Mesenchymal stem cell (in vitro differentiated cells and primary cell): ENCODE measurements around the gene NFATC3.
"Not testable (repeated sequence)": the region's sequence is repeated elsewhere in the genome, so short reads cannot be mapped to it uniquely, and the experiment has no call there.

ENCODE experiments used
- DNase-seq: peaks from one replicate; pipeline ENCODE4 v3.0.0-alpha.2; 2013
- H2AFZ ChIP-seq: one replicate; pipeline ENCODE4 v1.6.1; 2013; ENCODE audit warnings: low read depth, mild to moderate bottlenecking, control low read depth, inconsistent platforms, low read length, moderate library complexity
- H2AK5ac ChIP-seq: 2 replicates; pipeline ENCODE4 v1.6.1; 2013; ENCODE audit warnings: low read length, moderate library complexity, mild to moderate bottlenecking, inconsistent platforms; ENCODE audit not compliant: severe bottlenecking
- H2BK120ac ChIP-seq: one replicate; pipeline ENCODE4 v1.6.1; 2013; ENCODE audit warnings: low read depth, mild to moderate bottlenecking, inconsistent platforms, low read length, moderate library complexity
- H2BK12ac ChIP-seq, 2 experiments: one replicate each; pipeline ENCODE4 v1.6.1; 2013; ENCODE audit warnings: inconsistent platforms in 2 of 2, low read length in 2 of 2, mild to moderate bottlenecking in 2 of 2, moderate library complexity in 2 of 2, control low read depth in 1 of 2
- H2BK15ac ChIP-seq: one replicate; pipeline ENCODE4 v1.6.1; 2013; ENCODE audit warnings: mild to moderate bottlenecking, low read depth, inconsistent platforms; ENCODE audit not compliant: poor library complexity, severe bottlenecking
- H2BK5ac ChIP-seq: 2 replicates; pipeline ENCODE4 v1.6.1; 2013; ENCODE audit warnings: low read depth, mild to moderate bottlenecking, low read length, control low read depth, inconsistent platforms; ENCODE audit not compliant: poor library complexity, severe bottlenecking
- H3K14ac ChIP-seq, 2 experiments: one replicate each; pipeline ENCODE4 v1.6.1; 2013; ENCODE audit warnings: inconsistent platforms in 2 of 2, low read length in 2 of 2, control low read depth in 1 of 2, mild to moderate bottlenecking in 1 of 2, moderate library complexity in 1 of 2
- H3K18ac ChIP-seq, 2 experiments: one replicate each; pipeline ENCODE4 v1.6.1; 2013; ENCODE audit warnings: inconsistent platforms in 2 of 2, low read length in 2 of 2, control low read depth in 1 of 2, low read depth in 1 of 2, mild to moderate bottlenecking in 1 of 2
- H3K23ac ChIP-seq, 2 experiments: one replicate each; pipeline ENCODE4 v1.6.1; 2013; ENCODE audit warnings: inconsistent platforms in 2 of 2, low read length in 2 of 2, mild to moderate bottlenecking in 2 of 2, moderate library complexity in 2 of 2, control low read depth in 1 of 2
- H3K27ac ChIP-seq: 2 replicates; pipeline ENCODE4 v1.5.1; 2013; ENCODE audit warnings: mild to moderate bottlenecking, moderate library complexity, low read length, control low read depth, inconsistent platforms; ENCODE audit not compliant: poor library complexity, severe bottlenecking
- H3K27me3 ChIP-seq, 2 experiments: 2 replicates each; pipeline versions ENCODE4 v1.6.1 to v1.7.0; 2013; ENCODE audit warnings: low read length in 2 of 2, mild to moderate bottlenecking in 2 of 2, moderate library complexity in 2 of 2, control low read depth in 1 of 2, inconsistent platforms in 1 of 2; ENCODE audit not compliant: control insufficient read depth in 1 of 2, insufficient read depth in 1 of 2
- H3K36me3 ChIP-seq, 2 experiments: 2 replicates each; pipeline versions ENCODE4 v1.6.1 to v1.7.0; 2013; ENCODE audit warnings: low read length in 2 of 2, control low read depth in 1 of 2, inconsistent platforms in 1 of 2, low read depth in 1 of 2, mild to moderate bottlenecking in 1 of 2; ENCODE audit not compliant: insufficient read depth in 2 of 2, control insufficient read depth in 1 of 2
- H3K4ac ChIP-seq, 2 experiments: one replicate each; pipeline ENCODE4 v1.6.1; 2013; ENCODE audit warnings: inconsistent platforms in 2 of 2, low read length in 2 of 2, mild to moderate bottlenecking in 2 of 2, moderate library complexity in 2 of 2, control low read depth in 1 of 2, low read depth in 1 of 2
- H3K4me1 ChIP-seq: 2 replicates; pipeline ENCODE4 v1.6.1; 2013; ENCODE audit warnings: low read depth, low read length, control low read depth; ENCODE audit not compliant: control insufficient read depth, insufficient read depth
- H3K4me2 ChIP-seq: 2 replicates; pipeline ENCODE4 v1.6.1; 2013; ENCODE audit warnings: low read length, mild to moderate bottlenecking, inconsistent platforms; ENCODE audit not compliant: poor library complexity, severe bottlenecking
- H3K4me3 ChIP-seq, 2 experiments: 2 replicates each; pipeline versions ENCODE4 v1.5.1 to v1.7.0; 2013; ENCODE audit warnings: low read length in 2 of 2, mild to moderate bottlenecking in 2 of 2, control low read depth in 1 of 2, low read depth in 1 of 2; ENCODE audit not compliant: insufficient read depth in 1 of 2
- H3K79me1 ChIP-seq: replicated peaks from 2 replicates; pipeline ENCODE4 v1.6.1; 2013; ENCODE audit warnings: mild to moderate bottlenecking, control low read depth, low read length, inconsistent platforms; ENCODE audit not compliant: poor library complexity, severe bottlenecking
- H3K9ac ChIP-seq: 2 replicates; pipeline ENCODE4 v1.7.0; 2013; ENCODE audit warnings: mild to moderate bottlenecking, low read length, moderate library complexity
- H3K9me3 ChIP-seq: 2 replicates; pipeline ENCODE4 v1.7.0; 2013; ENCODE audit warnings: mild to moderate bottlenecking, low read length; ENCODE audit not compliant: control insufficient read depth
- H4K8ac ChIP-seq: one replicate; pipeline ENCODE4 v1.6.1; 2013; ENCODE audit warnings: inconsistent platforms, mild to moderate bottlenecking, low read length, moderate library complexity
- H4K91ac ChIP-seq: one replicate; pipeline ENCODE4 v1.6.1; 2013; ENCODE audit warnings: mild to moderate bottlenecking, low read length, inconsistent platforms
- WGBS: methylation state at CpG from one replicate; pipeline ENCODE4 v1.1.7; 2013; ENCODE audit warnings: mixed read lengths; 5-methylcytosine and 5-hydroxymethylcytosine counted together

Gene NFATC3

DNA sequence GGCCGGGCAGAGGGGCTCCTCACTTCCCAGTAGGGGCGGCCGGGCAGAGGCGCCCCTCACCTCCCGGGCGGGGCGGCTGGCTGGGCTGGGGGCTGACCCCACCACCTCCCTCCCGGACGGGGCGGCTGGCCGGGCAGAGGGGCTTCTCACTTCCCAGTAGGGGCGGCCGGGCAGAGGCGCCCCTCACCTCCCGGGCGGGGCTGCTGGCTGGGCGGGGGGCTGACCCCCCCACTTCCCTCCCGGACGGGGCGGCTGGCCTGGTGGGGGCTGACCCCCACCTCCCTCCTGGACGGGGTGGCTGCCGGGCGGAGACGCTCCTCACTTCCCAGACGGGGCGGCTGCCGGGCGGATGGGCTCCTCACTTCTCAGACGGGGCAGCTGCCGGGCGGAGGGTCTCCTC, 78.1 kb downstream of the NFATC3 start:
- not testable (repeated sequence) for H2BK12ac ChIP-seq, H2BK15ac ChIP-seq, DNase-seq, H2AK5ac ChIP-seq, H3K79me1 ChIP-seq, H4K91ac ChIP-seq, H2BK120ac ChIP-seq, H3K9me3 ChIP-seq, H3K4me3 ChIP-seq, H3K14ac ChIP-seq, H3K4me1 ChIP-seq, H3K9ac ChIP-seq, H2AFZ ChIP-seq, H3K18ac ChIP-seq, H3K27ac ChIP-seq, H2BK5ac ChIP-seq, H3K27me3 ChIP-seq, H3K4ac ChIP-seq, H4K8ac ChIP-seq, H3K23ac ChIP-seq, H3K4me2 ChIP-seq
- peaks cover 11 to 34% of the 10 kb centered on the region in 2 experiments for H3K36me3 ChIP-seq
- WGBS, result 95% methylated on average over 24 of the region's 31 CpGs

DNA sequence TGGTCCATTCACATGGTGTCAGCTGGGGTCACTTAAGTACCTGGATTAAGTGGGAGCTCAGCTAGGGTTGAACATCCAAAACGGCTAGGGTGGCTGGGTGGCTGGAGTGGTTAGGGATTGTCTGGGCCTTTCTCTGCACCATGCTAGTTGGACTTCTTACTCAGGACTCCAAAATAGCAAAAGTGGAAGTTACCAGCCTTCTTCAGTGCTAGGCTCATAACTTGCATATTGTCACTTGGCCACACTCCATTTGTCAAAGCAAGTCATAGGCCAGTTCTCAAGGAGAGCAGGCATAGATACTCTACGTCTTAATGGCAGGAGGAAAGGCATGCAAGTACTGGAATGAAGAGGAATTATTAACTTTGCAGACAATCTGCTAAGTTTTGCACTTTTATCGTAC, 81.1 kb downstream of the NFATC3 start:
- Histone ChIP-seq H3K18ac (no peak overlapping the region), H3K36me3 (peaks cover 8 to 23% of the 10 kb centered on the region in 2 experiments), H3K4me3 (no peak overlapping the region), H3K14ac (no peak overlapping the region), H2AK5ac (no peak overlapping the region), H3K9me3 (no peaks in the 10 kb centered on the region), H2BK120ac (no peak overlapping the region), H4K8ac (no peak overlapping the region), H3K27ac (no peak overlapping the region), H3K23ac (no peak overlapping the region), H2BK5ac (no peak overlapping the region), H3K4me1 (no peaks in the 10 kb centered on the region), H3K27me3 (no peaks in the 10 kb centered on the region), H3K4ac (no peak overlapping the region), H2AFZ (no peak overlapping the region), H3K4me2 (no peak overlapping the region), H3K9ac (no peak overlapping the region), H2BK15ac (no peak overlapping the region), H2BK12ac (no peak overlapping the region), H4K91ac (no peak overlapping the region), H3K79me1 (peaks cover 6% of the 10 kb centered on the region)
- 100% methylated on average over 2 of the region's 3 CpGs for WGBS
- no peak for DNase-seq

DNA sequence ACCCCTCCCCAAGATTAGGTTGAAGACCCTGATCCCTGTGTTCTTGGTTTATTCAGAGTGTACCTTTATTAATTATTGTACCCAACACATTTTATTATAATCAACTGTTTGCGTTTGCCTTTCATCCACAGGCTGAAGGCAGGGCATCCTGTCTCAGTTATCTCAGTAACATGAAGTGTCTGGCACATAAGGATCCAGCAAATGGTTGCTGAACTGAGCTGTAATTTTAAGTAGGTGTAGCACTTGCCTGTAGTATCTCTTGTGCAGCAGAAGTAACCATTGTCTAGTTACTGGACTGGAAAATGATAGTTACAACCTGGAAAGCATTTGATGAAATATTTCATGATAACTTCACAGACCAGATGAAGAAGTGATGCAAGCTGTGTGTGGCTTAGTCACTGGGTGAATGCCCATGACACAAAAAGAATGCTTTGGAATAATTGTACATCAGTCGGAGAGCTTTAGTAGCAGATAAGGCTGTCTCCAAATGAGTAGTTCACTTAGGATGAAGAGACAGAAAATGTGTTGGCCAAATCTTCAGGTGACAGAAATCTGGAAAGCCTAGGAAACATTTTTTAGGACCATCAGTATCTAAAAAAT, 94.1 kb downstream of the NFATC3 start:
- H3K4ac ChIP-seq, result no peak overlapping the region
- H3K4me3 ChIP-seq, result no peak overlapping the region
- no peak overlapping the region for H3K23ac ChIP-seq
- no peak for DNase-seq
- no peaks in the 10 kb centered on the region for H3K9me3 ChIP-seq
- no peak overlapping the region for H2BK120ac ChIP-seq
- H2AK5ac ChIP-seq, result no peak overlapping the region
- H3K4me1 ChIP-seq, result no peaks in the 10 kb centered on the region
- H3K4me2 ChIP-seq, result no peak overlapping the region
- H2BK15ac ChIP-seq, result no peak overlapping the region
- H2BK12ac ChIP-seq, result no peak overlapping the region
- H3K14ac ChIP-seq, result no peak overlapping the region
- H3K36me3 ChIP-seq, result peaks cover 14 to 40% of the 10 kb centered on the region in 2 experiments
- 100% methylated on average over 2 of the region's 2 CpGs for WGBS
- no peak overlapping the region for H2AFZ ChIP-seq
- no peak overlapping the region for H4K8ac ChIP-seq
- H3K27ac ChIP-seq, result no peak overlapping the region
- H3K18ac ChIP-seq, result no peak overlapping the region
- no peak overlapping the region for H4K91ac ChIP-seq
- no peaks in the 10 kb centered on the region for H3K79me1 ChIP-seq
- H3K9ac ChIP-seq, result no peak overlapping the region
- no peak overlapping the region for H2BK5ac ChIP-seq
- H3K27me3 ChIP-seq, result no peaks in the 10 kb centered on the region

GRCh38 chr16:68179855-68180254, 94.7 kb downstream of the NFATC3 start:
- Histone ChIP-seq H3K4me2 (no peak overlapping the region), H2AK5ac (no peak overlapping the region), H3K18ac (no peak overlapping the region), H2BK15ac (no peak overlapping the region), H4K8ac (no peak overlapping the region), H3K27ac (no peak overlapping the region), H2BK5ac (no peak overlapping the region), H3K4me3 (no peak overlapping the region), H3K27me3 (no peaks in the 10 kb centered on the region), H2BK120ac (no peak overlapping the region), H3K14ac (no peak overlapping the region), H3K4me1 (no peaks in the 10 kb centered on the region), H3K23ac (no peak overlapping the region), H2BK12ac (no peak overlapping the region), H2AFZ (no peak overlapping the region), H3K9me3 (no peaks in the 10 kb centered on the region), H3K79me1 (no peaks in the 10 kb centered on the region), H3K36me3 (peaks cover 14 to 35% of the 10 kb centered on the region in 2 experiments), H4K91ac (no peak overlapping the region), H3K9ac (no peak overlapping the region), H3K4ac (no peak overlapping the region)
- DNase-seq, result no peak
- 90% methylated on average over 4 of the region's 4 CpGs for WGBS
